HG03432 (cell line): Measurements from ENCODE around the gene IMPDH2.

Experiments used
- ATAC-seq: cut with Tn5 transposase; IDR thresholded peaks from one replicate; pipeline ENCODE4 v1.9.1; 2021; ENCODE audit warnings: mild to moderate bottlenecking, moderate library complexity; ENCODE audit not compliant: unreplicated experiment

The IMPDH2 gene

GRCh38 chr3:48984663-48985062, 44.5 kb downstream of the IMPDH2 start:
- no peak for ATAC-seq

GRCh38 chr3:48983096-48983495, 46.1 kb downstream of the IMPDH2 start:
- ATAC-seq, result no peak

- ATAC-seq, result no peak
Observed at GRCh38 chr3:48982686-48983085, 46.5 kb downstream of the IMPDH2 start.

- ATAC-seq, result no peak
Observed at GRCh38 chr3:48982016-48982415, 47.2 kb downstream of the IMPDH2 start.

GRCh38 chr3:48980295-48980694, 48.9 kb downstream of the IMPDH2 start:
- no peak for ATAC-seq

GRCh38 chr3:48979451-48979850, 49.7 kb downstream of the IMPDH2 start:
- ATAC-seq, result no peak
